Endothelial cell of umbilical vein (primary cell): ENCODE data around the gene PHPT1. TPM values are rescaled to one million over a fixed set of nuclear protein-coding genes. Genes with fewer than 3 reads are reported as not detected.
"Not testable (repeated sequence)": the region's sequence is repeated elsewhere in the genome, so short reads cannot be mapped to it uniquely, and the experiment has no call there.

Experiments used
- BruUV-seq: library from RNA; stranded (reverse); fragments of 400-500 nt; replicated peaks from 2 replicates; lab custom pipeline; 2021; lab: Mats Ljungman, UMichigan
- CTCF ChIA-PET: fragments of 300-600, 350-600 bp; sonication (Branson Sonifier 250); formaldehyde crosslinking; loops from one replicate; lab custom pipeline; 2021; ENCODE audit warnings: antibody characterized with exemption, inconsistent platforms; lab: Charles Lee
- POLR2A ChIA-PET: fragments of 300-600, 350-600 bp; sonication (Branson Sonifier 250); formaldehyde crosslinking; loops from one replicate; lab custom pipeline; 2021; ENCODE audit warnings: antibody characterized with exemption, inconsistent platforms; lab: Charles Lee
- DNase-seq: peaks from one replicate; pipeline ENCODE4 v3.0.0-alpha.2; 2011; ENCODE audit warnings: low read depth, low spot score
- FAIRE-seq: peaks from 2 replicates; lab custom pipeline; 2011; peaks lifted over from hg19 to GRCh38; lab: Jason Lieb, UNC
- H2AFZ ChIP-seq: 2 replicates; pipeline ENCODE4 v1.6.0; 2012; ENCODE audit warnings: low read depth, low read length, control low read depth, inconsistent platforms
- H3K27ac ChIP-seq: 2 replicates; pipeline ENCODE4 v1.5.1; 2011; ENCODE audit warnings: low read depth, mild to moderate bottlenecking, control low read depth, low read length, moderate library complexity; ENCODE audit not compliant: insufficient read depth
- H3K27me3 ChIP-seq, 2 experiments: 2 replicates each; pipeline versions ENCODE4 v1.6.0 to v1.6.1; 2011; ENCODE audit warnings: low read length in 2 of 2, mixed read lengths in 1 of 2; ENCODE audit not compliant: control insufficient read depth in 2 of 2, insufficient read depth in 2 of 2
- H3K36me3 ChIP-seq, 2 experiments: 2 replicates in 1 of 2; 3 replicates in 1 of 2; pipeline ENCODE4 v1.5.1; 2011; ENCODE audit warnings: low read length in 2 of 2, mild to moderate bottlenecking in 1 of 2, moderate library complexity in 1 of 2; ENCODE audit not compliant: control insufficient read depth in 2 of 2, insufficient read depth in 2 of 2; ENCODE audit errors: extremely low read depth in 1 of 2
- H3K4me1 ChIP-seq: 3 replicates; pipeline ENCODE4 v1.5.1; 2011; ENCODE audit warnings: mild to moderate bottlenecking, low read length; ENCODE audit not compliant: control insufficient read depth, insufficient read depth; ENCODE audit errors: extremely low read depth
- H3K4me2 ChIP-seq: 2 replicates; pipeline ENCODE4 v1.6.1; 2011; ENCODE audit warnings: low read length, control low read depth, mixed read lengths; ENCODE audit not compliant: insufficient read depth
- H3K4me3 ChIP-seq, 3 experiments: fragments of 200-600 bp in 1 of 3; sonication (generic), shearing (Covaris generic) in 1 of 3; replicated peaks in 1 of 3; 2 replicates each; pipeline ENCODE4 v1.5.1; 2011 to 2016; ENCODE audit warnings: control low read depth in 3 of 3, low read length in 3 of 3, mild to moderate bottlenecking in 2 of 3, inconsistent platforms in 1 of 3, low read depth in 1 of 3, moderate library complexity in 1 of 3; ENCODE audit not compliant: insufficient read depth in 1 of 3
- H3K79me2 ChIP-seq: 2 replicates; pipeline ENCODE4 v1.6.0; 2012; ENCODE audit warnings: low read length, inconsistent platforms; ENCODE audit not compliant: control insufficient read depth, insufficient read depth
- H3K9ac ChIP-seq: replicated peaks from 2 replicates; pipeline ENCODE3; 2011; ENCODE audit warnings: low read length, control low read depth; ENCODE audit not compliant: insufficient read depth; ENCODE audit errors: extremely low read depth
- H3K9me1 ChIP-seq: replicated peaks from 3 replicates; pipeline ENCODE4 v1.6.0; 2011; ENCODE audit warnings: mild to moderate bottlenecking, low read length; ENCODE audit not compliant: control insufficient read depth, insufficient read depth; ENCODE audit errors: extremely low read depth
- H3K9me3 ChIP-seq: replicated peaks from 2 replicates; pipeline ENCODE4 v1.5.1; 2012; ENCODE audit warnings: low read length, inconsistent platforms; ENCODE audit not compliant: control insufficient read depth, insufficient read depth
- H4K20me1 ChIP-seq: replicated peaks from 2 replicates; pipeline ENCODE3; 2011; ENCODE audit warnings: mild to moderate bottlenecking, low read length; ENCODE audit not compliant: control insufficient read depth, insufficient read depth; ENCODE audit errors: extremely low read depth
- CTCF ChIP-seq, 2 donors: IDR thresholded peaks; 1 replicate in 1 of 2; 2 replicates in 1 of 2; pipeline ENCODE4 v1.5.1; 2011; ENCODE audit warnings: low read length in 2 of 2, mild to moderate bottlenecking in 2 of 2, moderate library complexity in 2 of 2, control low read depth in 1 of 2, inconsistent platforms in 1 of 2, low read depth in 1 of 2; ENCODE audit not compliant: insufficient read depth in 1 of 2; ENCODE audit errors: extremely low read depth in 1 of 2
- FOS ChIP-seq: IDR thresholded peaks from 2 replicates; pipeline ENCODE4 v1.6.1; 2011; ENCODE audit warnings: mild to moderate bottlenecking, low read length, moderate library complexity, borderline replicate concordance; ENCODE audit not compliant: insufficient read depth
- JUN ChIP-seq: IDR thresholded peaks from 2 replicates; pipeline ENCODE4 v1.6.1; 2011; ENCODE audit warnings: borderline replicate concordance, low read depth; ENCODE audit not compliant: insufficient read length, insufficient read depth
- MAX ChIP-seq: IDR thresholded peaks from 2 replicates; pipeline ENCODE4 v1.6.1; 2011; ENCODE audit not compliant: insufficient read depth, insufficient read length
- MYC ChIP-seq: IDR thresholded peaks from one replicate; pipeline ENCODE4 v1.6.1; 2011; ENCODE audit warnings: mild to moderate bottlenecking, low read depth, low read length
- POLR2AphosphoS5 ChIP-seq: IDR thresholded peaks from 2 replicates; pipeline ENCODE4 v1.6.1; 2012; ENCODE audit warnings: low read depth, mild to moderate bottlenecking, control low read depth, low read length, moderate library complexity; ENCODE audit not compliant: insufficient read depth
- dilution Hi-C: fragments of 300-500 bp; cut with MboI; formaldehyde crosslinking; loops from one replicate; pipeline ENCODE4 v1.15.0; 2019; ENCODE audit warnings: low sequenced_read_pairs; ENCODE audit not compliant: extremely low pct_ligation_motif_present
- intact Hi-C: fragments of 100-400 bp; cut with micrococcal nuclease; formaldehyde crosslinking; loops from one replicate; pipeline ENCODE4 v1.10.0; 2022
- polyA plus RNA-seq, 4 experiments: library from polyadenylated mRNA; depleted of rRNA in 3 of 4; stranded (reverse) in 3 of 4; unstranded in 1 of 4; fragments of >200 nt; gene quantifications; 2 replicates each; pipeline versions ENCODE4 v1.2.1 to v1.2.3, GENCODE V29; 2011 to 2012; ENCODE audit warnings: missing spikeins in 1 of 4
- total RNA-seq: library from RNA; stranded (reverse); gene quantifications from 2 replicates; pipeline ENCODE4 v1.2.3, GENCODE V29; 2021

The PHPT1 gene
- total and polyA plus RNA-seq, 2 donors (not counting 3 experiments of a cell fraction or from before 2014, with no cell fraction given), result 139 to 319 TPM

- no peak for FAIRE-seq
- TSS peak; percentile 71 for BruUV-seq
- Histone ChIP-seq H3K36me3 (peaks cover 0 to 13% of the 10 kb centered on the region in 2 experiments), H3K4me2 (no peak overlapping the region), H3K9me1 (no peaks in the 10 kb centered on the region), H3K27me3 (peaks cover 6 to 18% of the 10 kb centered on the region in 2 experiments), H3K4me1 (peaks cover 3% of the 10 kb centered on the region), H3K9ac (no peak overlapping the region), H3K79me2 (no peaks in the 10 kb centered on the region), H3K4me3 (no peak overlapping the region), H4K20me1 (no peaks in the 10 kb centered on the region), H3K9me3 (no peaks in the 10 kb centered on the region), H3K27ac (no peak overlapping the region), H2AFZ (no peak overlapping the region)
- no peak for DNase-seq
- dilution Hi-C loops (no loop called here), intact Hi-C loops (loop anchor here (5.0 kb wide), 2 partner anchors 34 to 156 kb away; partner anchors contain the start of genes CLIC3 and RABL6)
- CTCF ChIA-PET, result interaction anchor here (0.6 to 2.3 kb wide), 7 partner anchors 8 to 40 kb away, joined by 3 to 13 read pairs (median 6); partner anchors contain the start of gene RABL6
- TF ChIP-seq MYC (no peak), POLR2AphosphoS5 (no peak), MAX (no peak), FOS (no peak), CTCF (IDR thresholded peaks at IDR 0.05; ENCODE audit: extremely low read depth in 1 of 2, insufficient read depth in 1 of 2, low read depth in 1 of 2, low read length in 2 of 2) (no peak), JUN (no peak)
- POLR2A ChIA-PET, result no interaction called here
Observed at GRCh38 chr9:136840877-136841645, 8.1 kb upstream of the PHPT1 start.

- peaks cover 10 to 25% of the 10 kb centered on the region in 2 experiments for H3K27me3 ChIP-seq
- intact Hi-C loops, result loop anchor here (2.0 to 5.0 kb wide), 3 partner anchors 35 to 193 kb away; partner anchors contain the start of genes CLIC3 and RABL6
- H3K9me1 ChIP-seq, BruUV-seq, H3K4me1 ChIP-seq, DNase-seq, H3K27ac ChIP-seq, H3K79me2 ChIP-seq, H3K4me3 ChIP-seq, H3K9me3 ChIP-seq, FAIRE-seq, H4K20me1 ChIP-seq, H2AFZ ChIP-seq, dilution Hi-C loops, H3K9ac ChIP-seq, POLR2A ChIA-PET, H3K4me2 ChIP-seq: not testable (repeated sequence)
- peaks cover 0 to 13% of the 10 kb centered on the region in 2 experiments for H3K36me3 ChIP-seq
- CTCF ChIA-PET, result interaction anchor here (0.6 to 2.8 kb wide), 18 partner anchors 9 to 193 kb away, joined by 3 to 18 read pairs (median 5); partner anchors contain the start of genes FBXW5, PAXX and RABL6
Observed at GRCh38 chr9:136841646-136842379, 7.4 kb upstream of the PHPT1 start.
